ENCODE measurements around the gene ATP6V1G2.
A peak's percentile ranks its signal among the peaks of the same experiment; 100 is the strongest.

ATP6V1G2 gene

GRCh38 chr6:31559958-31560696 lies 13.7 kb upstream of the ATP6V1G2 start:
- Histone ChIP-seq H3K9ac (ENCODE audit: low read length) (peak overlapping the region; percentile 62), H3K27ac (ENCODE audit: low read depth, low read length) (peak overlapping the region; percentile 76), H2BK5ac (ENCODE audit: low read depth, low read length, poor library complexity) (peak overlapping the region; percentile 27), H3K4me3 (ENCODE audit: low read depth, low read length) (no peak overlapping the region), H4K8ac (ENCODE audit: low read depth, low read length) (no peak overlapping the region), H3K79me1 (ENCODE audit: low read length) (peaks cover 8% of the 10 kb centered on the region), H3K4me2 (ENCODE audit: low read length) (peak overlapping the region; percentile 11), H3K4me1 (ENCODE audit: control insufficient read depth in 1 of 2, insufficient read depth in 2 of 2, low read length in 2 of 2) (peaks cover 20 to 23% of the 10 kb centered on the region in 2 experiments), H3K9me3 (ENCODE audit: insufficient read depth, low read depth, low read length) (no peaks in the 10 kb centered on the region), H2BK120ac (ENCODE audit: insufficient read depth, low read length, poor library complexity) (peak overlapping the region; percentile 28), H3K23ac (ENCODE audit: low read length) (no peak overlapping the region), H3K27me3 (ENCODE audit: insufficient read depth, low read length) (no peaks in the 10 kb centered on the region), H2AFZ (ENCODE audit: insufficient read depth, low read length, poor library complexity) (no peak overlapping the region), H4K12ac (ENCODE audit: low read depth, low read length) (no peak overlapping the region), H3K79me2 (ENCODE audit: control insufficient read depth, insufficient read depth, low read length, poor library complexity) (no peaks in the 10 kb centered on the region), H2AK5ac (ENCODE audit: low read length) (peak overlapping the region; percentile 42), H2BK12ac (ENCODE audit: low read length) (peak overlapping the region; percentile 61), H3K14ac (ENCODE audit: low read length) (peak overlapping the region; percentile 8), H3K18ac (ENCODE audit: low read length) (peak overlapping the region; percentile 31), H3K36me3 (ENCODE audit: control insufficient read depth in 1 of 2, insufficient read depth in 2 of 2, low read length in 2 of 2) (peaks cover 18 to 22% of the 10 kb centered on the region in 2 experiments), H3K4ac (ENCODE audit: low read depth, low read length) (no peak overlapping the region), H4K91ac (ENCODE audit: low read depth, low read length) (peak overlapping the region; percentile 49)
- DNase-seq, result peak; percentile 19 to 39
- WGBS (ENCODE audit: extremely low coverage, insufficient coverage, insufficient read length), result no CpG with 5 or more reads among the region's 7 CpGs

DNA sequence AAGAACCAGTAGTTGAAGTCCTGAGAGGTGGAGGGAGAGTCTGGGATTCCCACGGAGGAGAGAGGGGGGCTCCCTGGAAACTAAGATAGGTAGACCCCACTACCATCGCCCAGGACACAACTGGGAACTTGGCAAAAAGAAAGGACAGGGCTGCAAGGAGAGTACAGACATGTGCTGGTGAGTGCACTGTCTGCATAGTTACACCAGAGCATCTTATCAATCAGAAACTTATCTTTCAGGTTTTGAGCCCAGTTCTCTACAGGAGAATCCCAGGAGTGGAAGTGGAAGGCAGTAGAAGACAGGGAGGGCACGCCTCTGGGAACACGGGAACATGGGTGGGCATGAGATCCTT lies 13.2 kb upstream of the ATP6V1G2 start:
- no peak overlapping the region for H3K23ac ChIP-seq (ENCODE audit: low read length)
- no peaks in the 10 kb centered on the region for H3K79me2 ChIP-seq (ENCODE audit: control insufficient read depth, insufficient read depth, low read length, poor library complexity)
- peaks cover 18 to 22% of the 10 kb centered on the region in 2 experiments for H3K36me3 ChIP-seq (ENCODE audit: control insufficient read depth in 1 of 2, insufficient read depth in 2 of 2, low read length in 2 of 2)
- H3K4me3 ChIP-seq (ENCODE audit: low read depth, low read length), result no peak overlapping the region
- no peak overlapping the region for H4K12ac ChIP-seq (ENCODE audit: low read depth, low read length)
- H2BK120ac ChIP-seq (ENCODE audit: insufficient read depth, low read length, poor library complexity), result peak overlapping the region; percentile 28
- no peaks in the 10 kb centered on the region for H3K9me3 ChIP-seq (ENCODE audit: insufficient read depth, low read depth, low read length)
- peak overlapping the region; percentile 27 for H2BK5ac ChIP-seq (ENCODE audit: low read depth, low read length, poor library complexity)
- peak overlapping the region; percentile 50 for H4K8ac ChIP-seq (ENCODE audit: low read depth, low read length)
- H3K9ac ChIP-seq (ENCODE audit: low read length), result peak overlapping the region; percentile 62
- peak overlapping the region; percentile 49 for H4K91ac ChIP-seq (ENCODE audit: low read depth, low read length)
- no peak overlapping the region for H3K4ac ChIP-seq (ENCODE audit: low read depth, low read length)
- peak overlapping the region; percentile 43 for H3K18ac ChIP-seq (ENCODE audit: low read length)
- H3K79me1 ChIP-seq (ENCODE audit: low read length), result peaks cover 8% of the 10 kb centered on the region
- H2AFZ ChIP-seq (ENCODE audit: insufficient read depth, low read length, poor library complexity), result no peak overlapping the region
- H3K27me3 ChIP-seq (ENCODE audit: insufficient read depth, low read length), result no peaks in the 10 kb centered on the region
- peak overlapping the region; percentile 42 for H2AK5ac ChIP-seq (ENCODE audit: low read length)
- peak overlapping the region; percentile 61 for H2BK12ac ChIP-seq (ENCODE audit: low read length)
- peaks cover 20 to 23% of the 10 kb centered on the region in 2 experiments for H3K4me1 ChIP-seq (ENCODE audit: control insufficient read depth in 1 of 2, insufficient read depth in 2 of 2, low read length in 2 of 2)
- H3K27ac ChIP-seq (ENCODE audit: low read depth, low read length), result peak overlapping the region; percentile 76
- H3K14ac ChIP-seq (ENCODE audit: low read length), result peak overlapping the region; percentile 8
- WGBS (ENCODE audit: extremely low coverage, insufficient coverage, insufficient read length), result no CpG with 5 or more reads among the region's 4 CpGs
- no peak for DNase-seq
- no peak overlapping the region for H3K4me2 ChIP-seq (ENCODE audit: low read length)

- Histone ChIP-seq H4K12ac (ENCODE audit: low read depth, low read length) (no peak overlapping the region), H3K18ac (ENCODE audit: low read length) (peak overlapping the region; percentile 43), H2AK5ac (ENCODE audit: low read length) (peak overlapping the region; percentile 42), H2BK12ac (ENCODE audit: low read length) (peak overlapping the region; percentile 8), H3K36me3 (ENCODE audit: control insufficient read depth in 1 of 2, insufficient read depth in 2 of 2, low read length in 2 of 2) (peaks cover 20 to 25% of the 10 kb centered on the region in 2 experiments), H2AFZ (ENCODE audit: insufficient read depth, low read length, poor library complexity) (no peak overlapping the region), H3K23ac (ENCODE audit: low read length) (no peak overlapping the region), H3K27ac (ENCODE audit: low read depth, low read length) (no peak overlapping the region), H3K4me2 (ENCODE audit: low read length) (no peak overlapping the region), H2BK5ac (ENCODE audit: low read depth, low read length, poor library complexity) (no peak overlapping the region), H3K14ac (ENCODE audit: low read length) (no peak overlapping the region), H3K4me1 (ENCODE audit: control insufficient read depth in 1 of 2, insufficient read depth in 2 of 2, low read length in 2 of 2) (peaks cover 20 to 23% of the 10 kb centered on the region in 2 experiments), H4K91ac (ENCODE audit: low read depth, low read length) (peak overlapping the region; percentile 49), H3K79me2 (ENCODE audit: control insufficient read depth, insufficient read depth, low read length, poor library complexity) (no peaks in the 10 kb centered on the region), H3K27me3 (ENCODE audit: insufficient read depth, low read length) (no peaks in the 10 kb centered on the region), H2BK120ac (ENCODE audit: insufficient read depth, low read length, poor library complexity) (no peak overlapping the region), H3K9ac (ENCODE audit: low read length) (no peak overlapping the region), H3K79me1 (ENCODE audit: low read length) (peaks cover 8% of the 10 kb centered on the region), H3K4me3 (ENCODE audit: low read depth, low read length) (no peak overlapping the region), H3K4ac (ENCODE audit: low read depth, low read length) (no peak overlapping the region), H4K8ac (ENCODE audit: low read depth, low read length) (peak overlapping the region; percentile 50), H3K9me3 (ENCODE audit: insufficient read depth, low read depth, low read length) (no peaks in the 10 kb centered on the region)
- WGBS (ENCODE audit: extremely low coverage, insufficient coverage, insufficient read length), result no CpG with 5 or more reads among the region's 14 CpGs
- peak; percentile 21 to 28 for DNase-seq
Measured at GRCh38 chr6:31558631-31559500, 12.5 kb upstream of the ATP6V1G2 start.

DNA sequence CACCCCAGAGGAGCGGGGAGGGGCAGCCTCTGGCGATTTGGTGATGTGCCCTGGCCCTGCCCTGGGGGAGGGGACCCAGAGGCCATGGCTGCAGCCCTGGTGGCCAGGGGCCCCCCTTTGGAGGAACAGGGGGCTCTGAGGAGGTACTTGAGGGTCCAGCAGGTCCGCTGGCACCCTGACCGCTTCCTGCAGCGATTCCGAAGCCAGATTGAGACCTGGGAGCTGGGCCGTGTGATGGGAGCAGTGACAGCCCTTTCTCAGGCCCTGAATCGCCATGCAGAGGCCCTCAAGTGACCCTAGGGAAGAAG lies 11.9 kb upstream of the ATP6V1G2 start:
- Histone ChIP-seq H3K4me3 (ENCODE audit: low read depth, low read length) (no peak overlapping the region), H3K4ac (ENCODE audit: low read depth, low read length) (no peak overlapping the region), H3K4me2 (ENCODE audit: low read length) (no peak overlapping the region), H2BK5ac (ENCODE audit: low read depth, low read length, poor library complexity) (no peak overlapping the region), H3K36me3 (ENCODE audit: control insufficient read depth in 1 of 2, insufficient read depth in 2 of 2, low read length in 2 of 2) (peaks cover 20 to 28% of the 10 kb centered on the region in 2 experiments), H2AK5ac (ENCODE audit: low read length) (no peak overlapping the region), H3K14ac (ENCODE audit: low read length) (no peak overlapping the region), H2AFZ (ENCODE audit: insufficient read depth, low read length, poor library complexity) (no peak overlapping the region), H3K27me3 (ENCODE audit: insufficient read depth, low read length) (no peaks in the 10 kb centered on the region), H3K4me1 (ENCODE audit: control insufficient read depth in 1 of 2, insufficient read depth in 2 of 2, low read length in 2 of 2) (peaks cover 20 to 23% of the 10 kb centered on the region in 2 experiments), H3K79me1 (ENCODE audit: low read length) (peaks cover 8% of the 10 kb centered on the region), H2BK12ac (ENCODE audit: low read length) (no peak overlapping the region), H2BK120ac (ENCODE audit: insufficient read depth, low read length, poor library complexity) (no peak overlapping the region), H3K79me2 (ENCODE audit: control insufficient read depth, insufficient read depth, low read length, poor library complexity) (no peaks in the 10 kb centered on the region), H3K23ac (ENCODE audit: low read length) (no peak overlapping the region), H4K8ac (ENCODE audit: low read depth, low read length) (no peak overlapping the region), H4K12ac (ENCODE audit: low read depth, low read length) (no peak overlapping the region), H4K91ac (ENCODE audit: low read depth, low read length) (no peak overlapping the region), H3K9me3 (ENCODE audit: insufficient read depth, low read depth, low read length) (no peaks in the 10 kb centered on the region), H3K18ac (ENCODE audit: low read length) (no peak overlapping the region), H3K27ac (ENCODE audit: low read depth, low read length) (no peak overlapping the region), H3K9ac (ENCODE audit: low read length) (no peak overlapping the region)
- no peak for DNase-seq
- WGBS (ENCODE audit: extremely low coverage, insufficient coverage, insufficient read length), result no CpG with 5 or more reads among the region's 8 CpGs

All from trophoblast cell (in vitro differentiated cells and primary cell).